HG03097 (cell line): ENCODE data around the gene TIAM2.
"Not testable (repeated sequence)": the region's sequence is repeated elsewhere in the genome, so short reads cannot be mapped to it uniquely, and the experiment has no call there.

Experiments
- ATAC-seq: cut with Tn5 transposase; IDR thresholded peaks from one replicate; pipeline ENCODE4 v1.9.1; 2021; ENCODE audit not compliant: unreplicated experiment, low FRiP score

The TIAM2 gene

GRCh38 chr6:154995254-154996015, at the start of gene TIAM2:
TSS of gene TIAM2 (plus strand) at chr6:154995315. CDS start at chr6:155129224, 133,909 bp downstream.
- ATAC-seq = no peak

- no peak for ATAC-seq
Observed at GRCh38 chr6:154950979-154951344, 44.2 kb upstream of the TIAM2 start.

DNA sequence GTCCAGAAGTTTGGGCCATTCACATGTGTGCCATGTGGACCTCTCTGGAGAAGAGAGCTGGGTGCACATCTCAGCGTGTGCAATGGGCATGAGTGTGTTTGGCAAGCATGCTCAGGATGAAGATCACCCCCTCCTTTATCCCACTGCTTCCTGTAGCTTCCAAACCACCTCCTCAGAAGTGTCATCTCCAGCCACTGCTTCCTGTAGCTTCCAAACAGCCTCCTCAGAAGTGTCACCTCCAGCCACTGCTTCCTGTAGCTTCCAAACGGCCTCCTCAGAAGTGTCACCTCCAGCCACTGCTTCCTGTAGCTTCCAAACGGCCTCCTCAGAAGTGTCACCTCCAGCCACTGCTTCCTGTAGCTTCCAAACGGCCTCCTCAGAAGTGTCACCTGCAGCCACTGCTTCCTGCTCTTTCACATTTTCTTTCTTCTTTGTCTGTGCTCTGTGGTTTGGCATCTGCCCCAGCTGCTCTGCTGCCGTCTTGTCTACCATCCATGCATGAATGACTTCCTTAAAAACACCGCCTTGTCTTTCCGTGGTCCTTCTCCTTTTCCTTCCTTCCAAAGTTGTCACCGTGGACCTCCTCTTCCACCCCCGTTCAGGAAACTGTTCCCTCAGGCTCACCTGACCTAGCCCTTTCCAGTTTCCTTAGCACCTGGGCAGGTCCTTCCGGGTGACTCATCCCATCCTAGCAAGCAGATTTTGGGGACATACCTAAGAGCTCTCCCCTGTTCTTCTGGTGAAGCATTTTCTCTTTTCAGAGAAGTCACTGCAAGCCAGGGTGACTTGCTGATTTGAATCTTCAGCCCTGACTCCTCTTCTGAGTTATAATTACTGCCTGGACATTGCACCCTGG, 43.5 kb upstream of the TIAM2 start:
- ATAC-seq = no peak

GRCh38 chr6:154953644-154954043, 41.5 kb upstream of the TIAM2 start:
- no peak for ATAC-seq

GRCh38 chr6:154954347-154954746, 40.8 kb upstream of the TIAM2 start:
- no peak for ATAC-seq

GRCh38 chr6:154956771-154957522, 38.2 kb upstream of the TIAM2 start:
- no peak for ATAC-seq

DNA sequence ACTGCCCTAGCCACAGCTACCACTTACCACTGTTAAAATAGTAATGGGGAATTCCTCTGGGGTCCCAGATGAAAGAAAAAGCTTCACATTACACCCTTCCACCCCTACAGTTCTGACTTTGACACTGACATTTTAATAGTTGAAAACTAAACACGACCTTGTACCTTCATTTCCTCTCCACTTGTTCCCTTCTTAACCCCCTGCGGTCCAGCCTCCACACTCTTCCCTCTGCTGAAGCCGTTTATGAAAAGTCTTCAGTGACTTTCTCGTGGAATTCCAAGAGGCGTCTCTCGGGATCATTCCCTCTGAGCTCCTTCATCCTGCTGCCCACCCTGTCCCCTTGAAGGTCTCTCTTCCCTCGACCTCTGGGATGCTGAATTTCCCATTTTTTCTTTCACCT, 36.6 kb upstream of the TIAM2 start:
- no peak for ATAC-seq

- ATAC-seq = no peak
Observed at GRCh38 chr6:154960299-154960843, 34.7 kb upstream of the TIAM2 start.

- ATAC-seq = no peak
Observed at GRCh38 chr6:154960854-154961530, 34.1 kb upstream of the TIAM2 start.

DNA sequence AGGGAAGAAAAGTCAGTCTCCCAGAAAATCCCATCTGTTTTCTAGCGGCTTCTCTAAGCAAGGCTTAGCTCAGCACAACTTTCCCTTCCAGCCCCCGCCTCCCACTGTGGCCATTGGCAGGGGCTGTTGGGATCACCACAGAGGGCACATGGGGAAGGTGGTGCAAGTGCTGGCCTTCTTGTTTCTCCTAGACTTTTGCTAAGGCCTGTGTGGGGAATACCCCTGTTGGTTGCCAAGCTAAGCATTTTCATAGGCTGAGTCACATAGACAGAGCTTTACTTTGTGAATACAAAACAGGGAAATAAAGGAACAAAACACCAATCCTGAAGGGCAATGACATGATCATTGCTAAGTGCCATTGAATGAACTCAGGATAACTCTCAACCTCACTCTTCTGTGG, 32.4 kb upstream of the TIAM2 start:
- no peak for ATAC-seq

DNA sequence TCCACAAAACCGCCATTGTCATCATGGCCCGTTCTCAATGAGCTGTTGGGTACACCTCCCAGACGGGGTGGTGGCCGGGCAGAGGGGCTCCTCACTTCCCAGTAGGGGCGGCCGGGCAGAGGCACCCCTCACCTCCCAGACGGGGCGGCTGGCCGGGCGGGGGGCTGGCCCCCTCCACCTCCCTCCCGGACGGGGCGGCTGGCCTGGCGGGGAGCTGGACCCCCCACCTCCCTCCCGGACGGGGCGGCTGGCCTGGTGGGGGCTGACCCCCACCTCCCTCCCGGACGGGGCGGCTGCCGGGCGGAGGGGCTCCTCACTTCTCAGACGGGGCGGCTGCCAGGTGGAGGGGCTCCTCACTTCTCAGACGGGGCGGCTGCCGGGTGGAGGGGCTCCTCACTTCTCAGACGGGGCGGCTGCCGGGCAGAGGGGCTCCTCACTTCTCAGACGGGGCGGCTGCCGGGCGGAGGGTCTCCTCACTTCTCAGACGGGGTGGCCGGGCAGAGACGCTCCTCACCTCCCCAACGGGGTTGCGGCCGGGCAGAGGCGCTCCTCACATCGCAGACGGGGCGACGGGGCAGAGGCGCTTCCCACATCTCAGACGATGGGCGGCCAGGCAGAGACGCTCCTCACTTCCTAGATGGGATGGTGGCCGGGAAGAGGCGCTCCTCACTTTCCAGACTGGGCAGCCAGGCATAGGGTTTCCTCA, 28.9 kb upstream of the TIAM2 start:
- ATAC-seq = not testable (repeated sequence)

DNA sequence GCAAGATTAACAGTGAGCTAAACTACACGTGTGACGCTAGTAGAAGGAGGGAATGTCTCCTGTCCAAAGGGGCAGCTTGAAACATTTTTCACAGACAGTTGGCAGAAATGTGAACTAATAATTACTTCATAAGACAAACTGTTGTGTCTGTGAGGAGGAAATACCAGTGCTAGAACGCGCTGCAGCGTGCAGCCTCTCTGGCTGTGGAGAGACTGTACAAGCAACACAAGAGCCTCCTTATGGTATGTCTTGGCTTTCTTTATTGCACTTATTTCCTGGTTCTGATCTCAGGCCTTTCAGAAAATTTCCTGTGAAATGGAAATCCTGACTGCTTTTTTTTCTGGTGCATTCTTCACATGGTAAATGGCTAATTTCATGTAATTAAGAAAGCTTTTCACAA, 25.3 kb upstream of the TIAM2 start:
- no peak for ATAC-seq

GRCh38 chr6:154974485-154975149, 20.5 kb upstream of the TIAM2 start:
- no peak for ATAC-seq

DNA sequence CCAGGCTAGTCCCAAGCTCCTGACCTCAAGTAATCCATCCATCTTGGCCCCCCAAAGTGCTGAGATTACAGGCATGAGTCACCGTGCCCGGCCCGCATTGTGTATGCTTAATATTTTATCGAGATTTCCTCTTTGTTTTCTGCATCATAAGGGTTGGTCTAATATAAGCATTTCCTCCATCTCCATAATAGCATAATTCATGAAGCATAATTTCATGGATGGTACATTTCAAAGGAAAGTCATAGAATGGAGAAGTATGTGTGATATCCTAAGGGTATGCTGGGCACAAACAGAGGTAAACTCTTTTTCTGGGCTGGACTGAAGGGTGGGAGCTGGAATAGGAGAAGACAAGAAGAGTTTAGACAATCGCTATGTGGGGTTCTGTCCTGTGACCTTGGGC, 17.5 kb upstream of the TIAM2 start:
- ATAC-seq = no peak

DNA sequence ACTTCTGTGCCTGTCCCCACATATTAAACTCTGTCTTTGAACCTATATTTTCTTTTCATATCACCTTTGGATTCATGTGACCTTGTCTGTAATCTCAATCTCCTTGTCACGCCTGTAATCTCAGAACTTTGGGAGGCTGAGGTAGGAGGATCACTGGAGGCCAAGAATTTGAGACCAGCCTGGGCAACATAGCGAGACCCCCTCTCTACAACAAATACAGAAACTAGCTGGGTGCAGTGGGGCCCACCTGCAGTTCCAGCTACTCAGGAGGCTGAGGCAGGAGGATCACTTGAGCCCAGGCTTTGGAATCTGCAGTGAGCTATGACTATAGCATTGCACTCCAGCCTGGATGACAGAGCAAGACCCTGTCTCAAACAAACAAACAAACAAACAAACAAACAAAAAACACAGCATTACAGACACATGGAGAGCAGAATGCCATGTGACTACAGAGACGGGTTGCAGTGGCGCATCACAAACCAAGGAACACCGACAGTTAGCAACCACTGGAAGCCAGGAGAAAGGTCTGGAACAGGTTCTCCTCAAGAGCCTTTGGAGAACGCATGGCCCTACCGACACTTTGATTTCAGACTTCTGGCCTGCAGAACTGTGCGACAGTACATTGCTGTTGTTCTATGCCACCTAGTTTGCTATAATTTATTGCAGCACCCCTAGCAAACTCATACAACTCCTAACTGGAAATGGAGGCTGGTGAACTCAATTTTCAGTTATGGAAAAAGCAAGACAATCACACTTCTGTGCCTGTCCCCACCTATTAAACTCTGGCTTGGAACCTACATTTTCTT, 14.6 kb upstream of the TIAM2 start:
- no peak for ATAC-seq

DNA sequence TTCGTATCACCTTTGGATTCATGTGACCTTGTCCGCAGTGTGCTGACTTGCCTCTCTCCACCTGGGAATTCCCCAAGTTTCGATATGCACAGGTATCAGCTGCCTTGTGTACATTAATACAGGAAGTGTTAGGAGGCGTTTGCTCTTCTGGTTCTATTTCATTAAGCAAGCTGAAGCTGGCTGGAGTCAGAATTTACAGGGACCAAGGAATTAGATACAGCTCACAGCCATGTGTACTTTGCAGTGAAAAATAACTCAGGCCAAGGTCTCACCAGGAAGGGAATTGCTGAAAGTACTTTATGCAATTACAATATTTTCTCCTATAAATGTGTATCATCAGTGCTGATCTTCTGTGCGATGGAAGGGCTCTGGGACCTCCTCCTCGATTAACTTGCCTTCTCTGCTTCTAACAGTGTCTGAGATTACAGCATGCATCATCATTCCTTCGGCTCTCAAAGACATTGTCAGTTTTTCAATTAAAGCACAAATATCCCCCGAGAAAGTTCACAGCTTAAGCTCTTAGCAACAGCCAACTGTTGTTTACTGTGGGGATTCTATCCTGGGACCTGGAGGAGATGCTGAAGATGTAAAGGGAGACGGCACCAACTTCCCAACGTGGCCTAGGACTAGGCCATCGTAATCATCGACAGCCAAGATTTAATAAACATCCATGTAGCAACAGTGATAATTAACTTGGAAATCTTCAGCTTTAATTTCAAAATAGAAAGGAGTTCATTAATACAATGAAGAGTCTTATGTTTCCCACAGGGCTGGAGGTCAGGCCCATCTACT, 13.8 kb upstream of the TIAM2 start:
- no peak for ATAC-seq

DNA sequence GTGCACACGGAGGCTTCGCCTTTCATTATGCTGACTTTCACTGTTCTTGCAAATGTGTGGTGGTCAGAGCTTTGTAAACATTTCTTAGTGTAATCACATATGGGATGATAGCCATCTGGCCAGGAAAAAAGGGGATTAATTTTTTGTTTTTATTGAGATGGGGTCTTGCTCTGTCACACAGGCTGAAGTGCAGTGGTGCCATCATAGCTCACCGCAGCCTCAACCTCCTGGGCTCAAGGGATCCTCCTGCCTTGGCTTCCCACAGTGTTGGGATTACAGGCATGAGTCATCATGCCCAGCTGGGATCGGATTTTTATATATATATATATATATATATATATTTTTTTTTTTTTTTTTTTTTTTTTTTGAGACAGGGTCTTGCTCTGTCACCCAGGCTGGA, 11.0 kb upstream of the TIAM2 start:
- ATAC-seq = no peak

- no peak for ATAC-seq
Observed at GRCh38 chr6:154986787-154987235, 8.3 kb upstream of the TIAM2 start.
